ENCODE data around the gene ZNF853. TPM values are rescaled to one million over a fixed set of nuclear protein-coding genes. Genes with fewer than 3 reads are reported as not detected.

Gene ZNF853
- total RNA-seq, 1 experiment from 2014 or later, result 12.3 TPM

DNA sequence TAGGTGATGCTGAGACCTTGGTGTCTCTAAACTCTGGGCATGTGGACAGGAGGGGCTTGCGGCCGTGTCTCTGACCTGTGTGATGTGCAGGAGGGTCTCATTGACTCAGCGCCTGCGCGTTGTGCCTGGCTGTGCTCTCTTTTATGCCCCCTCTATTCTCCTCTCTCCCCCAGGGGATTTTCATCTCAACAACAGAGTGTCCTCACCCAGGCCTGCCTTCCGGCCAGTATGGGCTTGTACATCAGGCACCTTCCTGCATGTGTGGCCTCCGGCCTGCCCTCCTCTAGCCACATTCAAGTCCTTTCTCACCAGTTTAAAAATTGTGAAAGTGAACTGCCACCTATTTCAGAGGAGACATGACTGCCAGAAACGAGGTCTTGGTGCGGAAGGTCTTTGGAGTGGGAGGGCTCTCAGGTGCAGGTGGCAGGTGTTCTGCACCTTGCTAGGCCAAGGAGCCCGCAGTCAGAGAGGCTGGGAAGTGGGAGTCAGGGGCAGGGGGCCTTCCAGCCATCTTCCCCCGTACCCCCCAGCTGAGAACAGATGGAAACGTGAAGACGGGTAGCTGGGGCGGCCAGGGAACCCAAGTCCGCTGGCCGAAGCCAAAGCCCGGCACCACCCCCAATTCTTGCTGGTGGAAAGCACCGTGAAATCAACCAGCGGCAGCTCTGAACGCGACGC is 26.1 kb upstream of the ZNF853 start:
- H3K9me3 ChIP-seq, result no peaks in the 10 kb centered on the region
- peaks cover 73% of the 10 kb centered on the region for H3K36me3 Mint-ChIP-seq (ENCODE audit: insufficient read depth, unreplicated experiment)
- no peaks in the 10 kb centered on the region for H3K9me3 Mint-ChIP-seq (ENCODE audit: unreplicated experiment)
- BruUV-seq (replicated peaks), result no TSS peak
- peak overlapping the region; percentile 28 for H3K4me3 ChIP-seq (ENCODE audit: low read depth, low read length)
- H3K4me3 Mint-ChIP-seq (ENCODE audit: unreplicated experiment), result peak overlapping the region; percentile 77
- H3K4me1 Mint-ChIP-seq (ENCODE audit: low read depth, unreplicated experiment), result no peaks in the 10 kb centered on the region
- no peaks in the 10 kb centered on the region; the same call in none of the 2 replicates for H3K36me3 ChIP-seq (ENCODE audit: control insufficient read depth, insufficient read depth, low read length)
- peak overlapping the region; percentile 40 for H3K27ac Mint-ChIP-seq (ENCODE audit: unreplicated experiment)
- no peak for DNase-seq
- peaks cover 4% of the 10 kb centered on the region; the same call in 1 of the 2 replicates for H3K4me1 ChIP-seq
- TF ChIP-seq, protein P1, sequence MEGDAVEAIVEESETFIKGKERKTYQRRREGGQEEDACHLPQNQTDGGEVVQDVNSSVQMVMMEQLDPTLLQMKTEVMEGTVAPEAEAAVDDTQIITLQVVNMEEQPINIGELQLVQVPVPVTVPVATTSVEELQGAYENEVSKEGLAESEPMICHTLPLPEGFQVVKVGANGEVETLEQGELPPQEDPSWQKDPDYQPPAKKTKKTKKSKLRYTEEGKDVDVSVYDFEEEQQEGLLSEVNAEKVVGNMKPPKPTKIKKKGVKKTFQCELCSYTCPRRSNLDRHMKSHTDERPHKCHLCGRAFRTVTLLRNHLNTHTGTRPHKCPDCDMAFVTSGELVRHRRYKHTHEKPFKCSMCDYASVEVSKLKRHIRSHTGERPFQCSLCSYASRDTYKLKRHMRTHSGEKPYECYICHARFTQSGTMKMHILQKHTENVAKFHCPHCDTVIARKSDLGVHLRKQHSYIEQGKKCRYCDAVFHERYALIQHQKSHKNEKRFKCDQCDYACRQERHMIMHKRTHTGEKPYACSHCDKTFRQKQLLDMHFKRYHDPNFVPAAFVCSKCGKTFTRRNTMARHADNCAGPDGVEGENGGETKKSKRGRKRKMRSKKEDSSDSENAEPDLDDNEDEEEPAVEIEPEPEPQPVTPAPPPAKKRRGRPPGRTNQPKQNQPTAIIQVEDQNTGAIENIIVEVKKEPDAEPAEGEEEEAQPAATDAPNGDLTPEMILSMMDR (IDR thresholded peaks at IDR 0.05; ENCODE audit: insufficient read depth in 1 of 2, low read depth in 1 of 2, low read length in 1 of 2, severe bottlenecking in 1 of 2, unreplicated experiment in 1 of 2), result no peak
- intact Hi-C loops (cut with micrococcal nuclease; ENCODE audit: unreplicated experiment), result loop anchor here (5.0 kb wide), 1 partner anchor 268 kb away; no protein-coding TSS in a partner anchor
- ChIA-PET POLR2A (interaction anchor here (1.2 kb wide), 1 partner anchor 11 kb away, joined by 3 read pairs; no protein-coding TSS in a partner anchor), CTCF (interaction anchor here (0.6 to 2.9 kb wide), 5 partner anchors 12 to 73 kb away, joined by 3 to 18 read pairs (median 3); partner anchors contain the start of gene ZDHHC4)
- H3K27me3 Mint-ChIP-seq (ENCODE audit: insufficient read depth, unreplicated experiment), result no peaks in the 10 kb centered on the region
- no peaks in the 10 kb centered on the region for H3K27me3 ChIP-seq (replicated peaks; ENCODE audit: control insufficient read depth, insufficient read depth, low read length)

DNA sequence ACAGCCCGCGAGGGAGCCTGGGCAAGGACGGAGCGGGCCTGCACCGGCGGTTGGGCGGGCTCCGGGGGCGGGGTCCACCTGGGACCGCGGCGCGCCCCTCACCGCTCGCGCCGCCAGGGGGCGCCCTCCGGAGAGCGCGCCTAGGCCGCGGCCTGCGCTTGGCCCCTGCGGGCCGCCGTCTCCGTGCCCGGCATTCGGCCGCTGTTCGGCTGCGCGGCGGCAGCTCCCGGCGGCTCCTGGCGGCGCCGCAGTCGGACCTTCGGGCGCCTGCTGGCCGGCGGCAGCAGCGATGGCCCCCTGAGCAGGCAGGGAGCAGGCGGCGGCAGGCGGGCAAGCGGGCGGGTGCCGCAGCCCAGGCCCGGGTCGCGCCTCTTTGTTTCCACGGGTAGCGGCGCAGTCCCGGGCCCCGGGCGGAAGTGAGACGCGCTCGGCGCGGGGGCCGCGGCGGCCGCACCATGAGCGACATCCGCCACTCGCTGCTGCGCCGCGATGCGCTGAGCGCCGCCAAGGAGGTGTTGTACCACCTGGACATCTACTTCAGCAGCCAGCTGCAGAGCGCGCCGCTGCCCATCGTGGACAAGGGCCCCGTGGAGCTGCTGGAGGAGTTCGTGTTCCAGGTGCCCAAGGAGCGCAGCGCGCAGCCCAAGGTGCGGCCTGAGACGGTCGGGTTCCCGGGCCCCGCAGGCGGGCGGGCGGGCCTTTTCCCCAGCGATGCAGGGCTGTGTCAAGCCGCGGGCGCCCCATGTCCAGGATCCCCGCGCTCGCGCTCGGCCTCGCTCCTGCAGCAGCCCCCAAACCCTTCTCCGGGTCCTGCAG is 25.4 kb upstream of the ZNF853 start, which contains the start of gene INTS15:
Gene INTS15, plus strand, starts transcription at position 193 of the 816 bp plus-strand sequence. Its CDS starts 263 bp downstream, at position 456.
- peak within 1 kb of the TSS; percentile 99 for H3K4me3 ChIP-seq (ENCODE audit: low read depth, low read length)
- TF ChIP-seq, protein P1 (IDR thresholded peaks at IDR 0.05; ENCODE audit: insufficient read depth in 1 of 2, low read depth in 1 of 2, low read length in 1 of 2, severe bottlenecking in 1 of 2, unreplicated experiment in 1 of 2), result peak; percentile 2 to 80
- Mint-ChIP-seq H3K4me1 (ENCODE audit: low read depth, unreplicated experiment) (no peaks in the 10 kb centered on the region), H3K27ac (ENCODE audit: unreplicated experiment) (peak within 1 kb of the TSS; percentile 40), H3K36me3 (ENCODE audit: insufficient read depth, unreplicated experiment) (peaks cover 73% of the 10 kb centered on the region), H3K9me3 (ENCODE audit: unreplicated experiment) (no peaks in the 10 kb centered on the region), H3K27me3 (ENCODE audit: insufficient read depth, unreplicated experiment) (no peaks in the 10 kb centered on the region), H3K4me3 (ENCODE audit: unreplicated experiment) (peak within 1 kb of the TSS; percentile 77)
- DNase-seq, result peak; percentile 60 to 90
- H3K36me3 ChIP-seq (ENCODE audit: control insufficient read depth, insufficient read depth, low read length), result no peaks in the 10 kb centered on the region; the same call in none of the 2 replicates
- no peaks in the 10 kb centered on the region for H3K27me3 ChIP-seq (replicated peaks; ENCODE audit: control insufficient read depth, insufficient read depth, low read length)
- CTCF ChIA-PET, result interaction anchor here (0.6 to 2.9 kb wide), 5 partner anchors 12 to 74 kb away, joined by 3 to 18 read pairs (median 3); partner anchors contain the start of gene ZDHHC4
- BruUV-seq (replicated peaks), result no TSS peak
- POLR2A ChIA-PET, result interaction anchor here (1.2 kb wide), 1 partner anchor 12 kb away, joined by 3 read pairs; no protein-coding TSS in a partner anchor
- H3K4me1 ChIP-seq, result peaks cover 4% of the 10 kb centered on the region; the same call in 1 of the 2 replicates
- H3K9me3 ChIP-seq, result no peaks in the 10 kb centered on the region
- intact Hi-C loops (cut with micrococcal nuclease; ENCODE audit: unreplicated experiment), result loop anchor here (5.0 kb wide), 1 partner anchor 267 kb away; no protein-coding TSS in a partner anchor

DNA sequence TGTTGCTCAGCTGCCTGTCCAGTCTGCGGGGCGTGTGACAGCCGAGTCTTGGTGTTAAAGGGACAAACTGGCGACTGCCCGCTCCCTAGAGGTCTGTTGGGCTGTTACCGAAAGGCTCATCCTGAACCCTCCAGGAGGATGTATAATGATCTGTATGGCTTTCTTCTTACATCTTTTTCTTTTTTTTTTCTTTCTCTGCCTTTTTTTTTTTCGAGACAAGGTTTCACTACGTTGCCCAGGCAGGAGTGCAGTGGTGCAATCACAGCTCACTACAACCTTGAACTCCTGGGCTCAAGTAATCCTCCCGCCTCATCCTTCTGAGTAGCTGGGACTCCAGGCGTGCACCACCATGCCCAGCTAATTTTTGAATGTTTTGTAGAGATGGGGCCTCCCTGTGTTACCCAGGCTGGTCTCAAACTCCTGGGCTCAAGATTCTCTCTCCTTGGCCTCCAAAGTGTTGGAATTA is 24.7 kb upstream of the ZNF853 start:
- ChIA-PET POLR2A (interaction anchor here (1.2 kb wide), 1 partner anchor 13 kb away, joined by 3 read pairs; no protein-coding TSS in a partner anchor), CTCF (interaction anchor here (0.6 to 2.9 kb wide), 5 partner anchors 24 to 300 kb away, joined by 3 to 18 read pairs (median 3); no protein-coding TSS in a partner anchor)
- H3K4me1 ChIP-seq, result peaks cover 4% of the 10 kb centered on the region; the same call in 1 of the 2 replicates
- peak overlapping the region; percentile 77 for H3K4me3 Mint-ChIP-seq (ENCODE audit: unreplicated experiment)
- H3K27me3 Mint-ChIP-seq (ENCODE audit: insufficient read depth, unreplicated experiment), result no peaks in the 10 kb centered on the region
- H3K9me3 Mint-ChIP-seq (ENCODE audit: unreplicated experiment), result no peaks in the 10 kb centered on the region
- peak overlapping the region; percentile 99 for H3K4me3 ChIP-seq (ENCODE audit: low read depth, low read length)
- no TSS peak for BruUV-seq (replicated peaks)
- DNase-seq, result no peak
- H3K27ac Mint-ChIP-seq (ENCODE audit: unreplicated experiment), result peak overlapping the region; percentile 7
- no peaks in the 10 kb centered on the region for H3K4me1 Mint-ChIP-seq (ENCODE audit: low read depth, unreplicated experiment)
- no peaks in the 10 kb centered on the region for H3K9me3 ChIP-seq
- H3K27me3 ChIP-seq (replicated peaks; ENCODE audit: control insufficient read depth, insufficient read depth, low read length), result no peaks in the 10 kb centered on the region
- intact Hi-C loops (cut with micrococcal nuclease; ENCODE audit: unreplicated experiment), result no loop called here
- H3K36me3 ChIP-seq (ENCODE audit: control insufficient read depth, insufficient read depth, low read length), result no peaks in the 10 kb centered on the region; the same call in none of the 2 replicates
- peaks cover 73% of the 10 kb centered on the region for H3K36me3 Mint-ChIP-seq (ENCODE audit: insufficient read depth, unreplicated experiment)
- TF ChIP-seq, protein P1 (IDR thresholded peaks at IDR 0.05; ENCODE audit: insufficient read depth in 1 of 2, low read depth in 1 of 2, low read length in 1 of 2, severe bottlenecking in 1 of 2, unreplicated experiment in 1 of 2), result no peak

Measured in Caco-2 (cell line).